Progenitor cell of endocrine pancreas (in vitro differentiated cells): Measurements from ENCODE around the gene NEUROG3. TPM values are rescaled to one million over a fixed set of nuclear protein-coding genes. Genes with fewer than 3 reads are reported as not detected.

Source experiments
- DNase-seq: peaks from one replicate; pipeline ENCODE4 v3.0.0; 2021; ENCODE audit warnings: low spot score; ENCODE audit not compliant: unreplicated experiment
- H3K27ac Mint-ChIP-seq: 2 replicates; pipeline ENCODE4 v1.8.0; 2021; ENCODE audit warnings: mild to moderate bottlenecking, moderate library complexity, mixed read lengths
- H3K27me3 Mint-ChIP-seq: 2 replicates; pipeline ENCODE4 v1.8.0; 2021; ENCODE audit warnings: mixed read lengths
- H3K36me3 Mint-ChIP-seq: 2 replicates; pipeline ENCODE4 v1.8.0; 2022; ENCODE audit warnings: mixed read lengths; ENCODE audit not compliant: insufficient read depth
- H3K4me1 Mint-ChIP-seq: 2 replicates; pipeline ENCODE4 v1.8.0; 2021; ENCODE audit warnings: low read depth, mixed read lengths
- H3K4me3 Mint-ChIP-seq: 2 replicates; pipeline ENCODE4 v1.8.0; 2021; ENCODE audit warnings: low read depth, mild to moderate bottlenecking, moderate library complexity, mixed read lengths
- H3K9me3 Mint-ChIP-seq: 2 replicates; pipeline ENCODE4 v1.8.0; 2021; ENCODE audit warnings: low read depth, mixed read lengths
- total RNA-seq: library from RNA; stranded (reverse); gene quantifications from 2 replicates; pipeline ENCODE4 v1.2.1, GENCODE V29; 2021
- TF ChIP-seq, protein P1 (sequence below): fragments of 200-600 bp; sonication (generic); IDR thresholded peaks from one replicate; pipeline ENCODE4 v1.5.0; 2021; ENCODE audit warnings: antibody characterized with exemption, mild to moderate bottlenecking; ENCODE audit not compliant: unreplicated experiment

NEUROG3 gene
- total RNA-seq, 1 donor from 2014 or later = 7.3 TPM

DNA sequence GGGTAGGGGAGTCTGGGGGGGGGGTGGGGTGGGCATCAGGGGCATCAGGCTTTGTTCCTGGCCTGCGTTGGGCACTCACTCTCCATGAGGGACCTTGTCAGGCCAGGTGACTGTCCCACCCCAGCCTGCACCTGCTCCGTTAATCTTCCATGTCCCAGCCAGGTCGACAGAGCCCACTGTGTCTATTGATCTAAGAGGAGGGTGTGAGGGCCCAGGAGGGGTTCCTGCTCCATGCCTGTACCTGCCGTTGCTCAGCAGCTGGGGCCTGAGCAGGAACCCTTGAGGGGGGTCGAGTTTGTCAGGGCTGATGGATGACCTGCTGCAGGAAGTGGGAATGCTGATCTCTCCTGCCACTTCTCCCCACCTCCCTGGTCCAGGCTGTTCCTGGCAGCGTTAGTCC lies 18.6 kb downstream of the NEUROG3 start:
- H3K9me3 Mint-ChIP-seq = peaks cover 13% of the 10 kb centered on the region
- peaks cover 8% of the 10 kb centered on the region for H3K4me1 Mint-ChIP-seq
- H3K27ac Mint-ChIP-seq = no peak overlapping the region
- H3K36me3 Mint-ChIP-seq = no peaks in the 10 kb centered on the region
- no peak overlapping the region for H3K4me3 Mint-ChIP-seq
- TF ChIP-seq, protein P1, sequence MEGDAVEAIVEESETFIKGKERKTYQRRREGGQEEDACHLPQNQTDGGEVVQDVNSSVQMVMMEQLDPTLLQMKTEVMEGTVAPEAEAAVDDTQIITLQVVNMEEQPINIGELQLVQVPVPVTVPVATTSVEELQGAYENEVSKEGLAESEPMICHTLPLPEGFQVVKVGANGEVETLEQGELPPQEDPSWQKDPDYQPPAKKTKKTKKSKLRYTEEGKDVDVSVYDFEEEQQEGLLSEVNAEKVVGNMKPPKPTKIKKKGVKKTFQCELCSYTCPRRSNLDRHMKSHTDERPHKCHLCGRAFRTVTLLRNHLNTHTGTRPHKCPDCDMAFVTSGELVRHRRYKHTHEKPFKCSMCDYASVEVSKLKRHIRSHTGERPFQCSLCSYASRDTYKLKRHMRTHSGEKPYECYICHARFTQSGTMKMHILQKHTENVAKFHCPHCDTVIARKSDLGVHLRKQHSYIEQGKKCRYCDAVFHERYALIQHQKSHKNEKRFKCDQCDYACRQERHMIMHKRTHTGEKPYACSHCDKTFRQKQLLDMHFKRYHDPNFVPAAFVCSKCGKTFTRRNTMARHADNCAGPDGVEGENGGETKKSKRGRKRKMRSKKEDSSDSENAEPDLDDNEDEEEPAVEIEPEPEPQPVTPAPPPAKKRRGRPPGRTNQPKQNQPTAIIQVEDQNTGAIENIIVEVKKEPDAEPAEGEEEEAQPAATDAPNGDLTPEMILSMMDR = no peak
- peaks cover 18% of the 10 kb centered on the region for H3K27me3 Mint-ChIP-seq
- no peak for DNase-seq

DNA sequence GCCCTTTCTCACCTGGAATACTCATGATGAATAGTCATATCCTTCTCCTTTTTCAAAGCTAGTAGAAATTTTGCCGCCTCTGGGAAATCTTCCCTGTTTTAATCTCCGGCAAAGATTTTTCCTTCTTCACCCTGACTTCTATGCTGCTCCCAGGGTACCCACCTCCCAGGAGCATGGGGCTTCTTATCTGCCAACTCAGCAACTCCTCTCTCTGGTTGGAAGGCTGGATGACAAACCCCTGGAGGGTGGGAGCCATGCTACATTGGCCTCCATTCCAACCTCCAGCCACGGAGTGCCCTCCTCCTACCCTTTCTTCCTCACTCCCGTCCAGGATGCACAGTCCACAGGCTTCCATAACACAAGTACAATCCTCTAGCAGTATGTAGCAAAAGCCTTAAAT lies 19.9 kb downstream of the NEUROG3 start:
- no peak overlapping the region for H3K4me3 Mint-ChIP-seq
- no peak overlapping the region for H3K27ac Mint-ChIP-seq
- H3K36me3 Mint-ChIP-seq = no peaks in the 10 kb centered on the region
- H3K27me3 Mint-ChIP-seq = peaks cover 20% of the 10 kb centered on the region
- peaks cover 19% of the 10 kb centered on the region for H3K9me3 Mint-ChIP-seq
- DNase-seq = no peak
- peaks cover 8% of the 10 kb centered on the region for H3K4me1 Mint-ChIP-seq
- TF ChIP-seq, protein P1 = no peak

DNA sequence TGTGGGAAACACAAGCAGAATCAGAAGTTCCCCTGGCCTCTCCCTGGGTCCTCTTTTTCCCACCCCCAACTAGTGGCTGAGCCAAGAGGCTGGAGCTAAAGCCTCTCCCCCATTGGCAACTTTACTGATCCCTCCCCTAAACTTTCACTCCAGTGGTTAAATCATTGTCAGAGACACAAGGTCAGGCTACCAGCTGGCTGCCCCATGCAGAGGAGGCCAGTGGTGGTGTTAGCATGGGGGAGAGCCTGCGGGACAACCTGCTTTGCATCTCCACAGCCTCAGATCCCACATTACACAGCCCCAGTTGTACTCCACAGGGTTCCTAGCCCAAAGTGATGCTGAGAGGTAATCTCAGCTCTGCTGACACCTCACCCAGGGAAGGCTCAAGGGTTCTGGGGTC lies 21.0 kb downstream of the NEUROG3 start:
- H3K27ac Mint-ChIP-seq = no peak overlapping the region
- peaks cover 21% of the 10 kb centered on the region for H3K9me3 Mint-ChIP-seq
- H3K27me3 Mint-ChIP-seq = peaks cover 18% of the 10 kb centered on the region
- H3K4me1 Mint-ChIP-seq = peaks cover 8% of the 10 kb centered on the region
- H3K36me3 Mint-ChIP-seq = no peaks in the 10 kb centered on the region
- TF ChIP-seq, protein P1 = no peak
- no peak overlapping the region for H3K4me3 Mint-ChIP-seq
- no peak for DNase-seq

DNA sequence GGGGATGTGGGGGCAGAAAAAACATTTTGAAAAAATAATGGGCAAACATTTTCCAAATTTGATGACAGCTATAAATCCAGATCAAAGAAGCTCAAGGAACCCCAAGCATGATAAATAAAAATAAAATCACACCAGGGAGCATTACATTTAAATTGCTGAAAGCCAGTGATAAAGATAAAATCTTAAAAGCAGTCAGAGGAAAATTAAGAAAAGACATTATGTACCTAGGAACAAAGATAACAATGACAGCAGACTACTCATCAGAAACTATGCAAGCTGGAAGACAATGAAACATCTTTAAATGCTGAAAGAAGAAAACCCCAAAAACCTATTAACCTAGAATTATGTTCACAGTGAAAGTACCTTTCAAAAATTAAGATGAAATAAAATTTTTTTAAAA lies 23.3 kb downstream of the NEUROG3 start:
- peaks cover 18% of the 10 kb centered on the region for H3K27me3 Mint-ChIP-seq
- peaks cover 5% of the 10 kb centered on the region for H3K4me1 Mint-ChIP-seq
- TF ChIP-seq, protein P1 = no peak
- H3K27ac Mint-ChIP-seq = no peak overlapping the region
- DNase-seq = no peak
- H3K36me3 Mint-ChIP-seq = no peaks in the 10 kb centered on the region
- no peak overlapping the region for H3K4me3 Mint-ChIP-seq
- H3K9me3 Mint-ChIP-seq = peaks cover 25% of the 10 kb centered on the region

DNA sequence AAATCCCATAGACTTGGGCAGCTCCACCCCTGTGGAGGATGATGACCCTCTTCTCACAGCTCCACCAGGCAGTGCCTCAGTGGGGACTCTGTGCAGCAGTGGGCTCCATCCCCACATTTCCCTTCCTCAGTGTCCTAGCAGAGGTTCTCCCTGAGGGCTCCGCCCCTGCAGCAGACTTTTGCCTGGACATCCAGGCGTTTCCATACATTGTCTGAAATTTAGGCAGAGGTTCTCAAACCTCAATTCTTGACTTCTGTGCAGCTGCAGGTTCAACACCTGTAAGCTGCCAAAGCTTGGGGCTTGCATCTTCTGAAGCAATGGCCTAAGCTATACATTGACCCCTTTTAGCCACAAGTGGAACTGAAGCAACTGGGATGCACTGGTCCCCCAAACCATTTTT lies 31.8 kb downstream of the NEUROG3 start:
- H3K4me3 Mint-ChIP-seq = no peak overlapping the region
- H3K9me3 Mint-ChIP-seq = peaks cover 18% of the 10 kb centered on the region
- H3K36me3 Mint-ChIP-seq = peaks cover 4% of the 10 kb centered on the region
- DNase-seq = no peak
- H3K27me3 Mint-ChIP-seq = peaks cover 33% of the 10 kb centered on the region
- peaks cover 2% of the 10 kb centered on the region for H3K4me1 Mint-ChIP-seq
- TF ChIP-seq, protein P1 = no peak
- no peak overlapping the region for H3K27ac Mint-ChIP-seq
